A549 treated with dexamethasone at 1 μM for 4 hours (cell line): ENCODE data around the gene SCAF4. TPM values are rescaled to one million over a fixed set of nuclear protein-coding genes. Genes with fewer than 3 reads are reported as not detected.

ENCODE experiments used
- total RNA-seq: library from RNA; stranded (reverse); fragments of 200-300 nt; extraction: Qiagen RNA extraction; gene quantifications from 5 replicates; pipeline ENCODE4 v1.2.3, GENCODE V29; 2022

Gene SCAF4
- 15.0 to 23.5 TPM (median 21.1 TPM) in 5 replicates for total RNA-seq

GRCh38 chr21:31731857-31732596 is at the start of gene SCAF4:
Gene SCAF4 (minus strand): TSS chr21:31732118. CDS start chr21:31731692, 426 bp downstream.

DNA sequence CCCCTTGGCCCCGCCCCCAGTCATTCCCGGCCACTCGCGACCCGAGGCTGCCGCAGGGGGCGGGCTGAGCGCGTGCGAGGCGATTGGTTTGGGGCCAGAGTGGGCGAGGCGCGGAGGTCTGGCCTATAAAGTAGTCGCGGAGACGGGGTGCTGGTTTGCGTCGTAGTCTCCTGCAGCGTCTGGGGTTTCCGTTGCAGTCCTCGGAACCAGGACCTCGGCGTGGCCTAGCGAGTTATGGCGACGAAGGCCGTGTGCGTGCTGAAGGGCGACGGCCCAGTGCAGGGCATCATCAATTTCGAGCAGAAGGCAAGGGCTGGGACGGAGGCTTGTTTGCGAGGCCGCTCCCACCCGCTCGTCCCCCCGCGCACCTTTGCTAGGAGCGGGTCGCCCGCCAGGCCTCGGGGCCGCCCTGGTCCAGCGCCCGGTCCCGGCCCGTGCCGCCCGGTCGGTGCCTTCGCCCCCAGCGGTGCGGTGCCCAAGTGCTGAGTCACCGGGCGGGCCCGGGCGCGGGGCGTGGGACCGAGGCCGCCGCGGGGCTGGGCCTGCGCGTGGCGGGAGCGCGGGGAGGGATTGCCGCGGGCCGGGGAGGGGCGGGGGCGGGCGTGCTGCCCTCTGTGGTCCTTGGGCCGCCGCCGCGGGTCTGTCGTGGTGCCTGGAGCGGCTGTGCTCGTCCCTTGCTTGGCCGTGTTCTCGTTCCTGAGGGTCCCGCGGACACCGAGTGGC is 72.2 kb downstream of the SCAF4 start, which contains the start of gene SOD1:
Gene SOD1, plus strand, starts transcription at position 158 of the 723 bp plus-strand sequence. Its CDS starts 77 bp downstream, at position 235.

Other genes starting within 250 kb of the SCAF4 start
- gene SOD1, start 72.4 kb downstream of the SCAF4 start, total RNA-seq, result 361 to 477 TPM (median 379 TPM) in 5 replicates
- gene HUNK, start 140.9 kb upstream of the SCAF4 start, total RNA-seq, result 1.2 to 1.6 TPM (median 1.5 TPM) in 5 replicates